IPS-18a (cell line): ENCODE data around the gene SLC52A3.

Source experiments
- H3K27ac ChIP-seq: one replicate; pipeline ENCODE4 v1.5.1; 2013; ENCODE audit warnings: low read length
- H3K27me3 ChIP-seq: one replicate; pipeline ENCODE4 v1.6.1; 2013; ENCODE audit warnings: mild to moderate bottlenecking, low read length; ENCODE audit not compliant: control insufficient read depth, insufficient read depth
- H3K36me3 ChIP-seq: one replicate; pipeline ENCODE4 v1.6.1; 2013; ENCODE audit warnings: low read depth, low read length; ENCODE audit not compliant: control insufficient read depth
- H3K4me1 ChIP-seq: one replicate; pipeline ENCODE4 v1.6.1; 2013; ENCODE audit warnings: low read depth, low read length; ENCODE audit not compliant: control insufficient read depth
- H3K4me3 ChIP-seq: one replicate; pipeline ENCODE4 v1.5.1; 2013; ENCODE audit warnings: low read length
- H3K9ac ChIP-seq: one replicate; pipeline ENCODE4 v1.6.1; 2013; ENCODE audit warnings: mild to moderate bottlenecking, low read length, moderate library complexity
- H3K9me3 ChIP-seq: one replicate; pipeline ENCODE4 v1.6.1; 2013; ENCODE audit warnings: low read depth, low read length; ENCODE audit not compliant: control insufficient read depth

SLC52A3 gene

DNA sequence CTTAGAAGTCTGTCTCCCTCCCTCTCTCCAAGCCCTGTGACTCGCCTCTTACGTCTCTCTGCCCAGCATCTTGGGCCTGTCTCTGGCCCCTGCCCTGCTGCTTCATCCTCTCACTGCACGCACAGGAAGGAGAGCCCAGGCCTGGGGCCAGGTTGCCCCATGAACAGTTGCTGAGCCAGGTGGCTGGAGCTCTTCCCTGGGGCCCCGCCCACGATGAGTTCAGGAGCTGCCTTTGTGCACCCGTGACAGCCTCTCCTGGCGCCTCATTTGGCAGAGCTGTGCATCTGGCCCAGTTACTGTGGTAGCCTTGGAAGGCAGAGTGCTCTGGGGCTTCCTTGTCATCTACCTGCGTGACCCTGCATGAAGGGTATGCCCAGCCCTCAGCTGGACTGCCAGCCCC, 44.5 kb downstream of the SLC52A3 start:
- H3K9me3 ChIP-seq = no peaks in the 10 kb centered on the region
- peaks cover 17% of the 10 kb centered on the region for H3K27me3 ChIP-seq
- peaks cover 8% of the 10 kb centered on the region for H3K4me1 ChIP-seq

DNA sequence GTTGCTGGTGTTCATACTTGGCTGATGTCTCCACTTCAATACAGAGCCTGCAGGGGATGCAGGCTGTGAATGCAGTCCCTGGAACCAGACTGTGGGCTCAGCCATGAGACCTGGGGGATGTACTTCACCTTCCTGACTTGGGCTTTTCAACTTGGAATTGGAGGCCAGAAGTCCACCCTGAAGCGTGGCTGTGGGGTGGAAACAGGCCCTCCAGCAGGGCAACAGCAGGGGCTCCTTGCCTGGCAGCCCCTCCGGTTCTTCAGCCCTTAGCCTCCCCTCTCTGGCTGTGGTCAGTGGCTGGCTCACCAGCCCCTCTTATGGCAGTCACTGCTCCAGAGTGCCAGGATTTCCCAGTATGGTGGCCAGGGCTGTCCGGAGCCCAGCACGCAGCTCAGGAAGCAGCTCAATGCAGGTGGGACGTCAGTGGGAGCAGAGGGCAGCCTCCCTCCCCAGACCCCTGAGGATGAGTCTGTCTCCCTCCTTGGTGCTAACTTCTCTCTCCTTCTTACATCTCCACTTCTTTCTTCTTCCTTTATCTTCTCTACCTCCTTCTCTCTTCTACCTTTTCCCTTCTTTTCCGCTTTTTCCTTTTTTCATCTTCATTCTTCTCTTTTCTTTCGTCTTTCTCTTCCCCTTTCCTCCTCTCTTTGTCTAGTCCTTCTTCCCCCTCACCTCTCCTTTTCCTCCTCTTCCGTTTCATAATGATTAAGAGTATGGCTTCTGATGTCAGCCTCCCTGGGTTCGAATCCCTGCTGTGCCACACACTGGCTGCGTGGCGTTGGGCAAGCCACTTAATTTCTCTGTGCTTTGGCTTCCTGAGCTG, 45.3 kb downstream of the SLC52A3 start:
- H3K36me3 ChIP-seq = no peaks in the 10 kb centered on the region
- H3K9me3 ChIP-seq = no peaks in the 10 kb centered on the region
- H3K9ac ChIP-seq = no peak overlapping the region
- peaks cover 14% of the 10 kb centered on the region for H3K27me3 ChIP-seq
- no peak overlapping the region for H3K4me3 ChIP-seq
- peaks cover 6% of the 10 kb centered on the region for H3K4me1 ChIP-seq
- no peak overlapping the region for H3K27ac ChIP-seq

More for the DNA sequence above, 44.5 kb downstream of the SLC52A3 start:
- Histone ChIP-seq H3K27ac (no peak overlapping the region), H3K4me3 (no peak overlapping the region), H3K36me3 (no peaks in the 10 kb centered on the region), H3K9ac (no peak overlapping the region)

DNA sequence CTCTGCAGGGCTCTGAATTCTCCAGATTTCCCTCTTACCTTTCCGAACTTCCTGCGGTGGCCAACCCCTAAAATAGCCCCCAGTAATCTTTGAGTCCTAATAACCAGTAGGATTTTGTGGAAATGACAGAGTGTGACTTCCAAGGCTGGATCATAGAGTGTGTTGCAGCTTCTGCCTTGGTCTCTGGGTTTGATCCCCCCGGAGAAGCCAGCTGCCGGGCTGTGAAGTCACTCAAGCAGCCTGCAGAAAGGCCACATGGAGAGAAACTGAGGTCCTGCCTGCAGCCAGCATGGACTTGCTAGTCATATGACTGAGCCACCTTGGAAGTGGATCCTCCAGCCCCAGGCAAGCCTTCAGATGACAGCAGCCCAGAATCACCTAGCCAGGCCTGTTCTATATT, 46.4 kb downstream of the SLC52A3 start:
- Histone ChIP-seq H3K36me3 (no peaks in the 10 kb centered on the region), H3K4me1 (peaks cover 6% of the 10 kb centered on the region), H3K4me3 (no peak overlapping the region), H3K27ac (no peak overlapping the region), H3K27me3 (peaks cover 10% of the 10 kb centered on the region), H3K9me3 (no peaks in the 10 kb centered on the region), H3K9ac (no peak overlapping the region)

DNA sequence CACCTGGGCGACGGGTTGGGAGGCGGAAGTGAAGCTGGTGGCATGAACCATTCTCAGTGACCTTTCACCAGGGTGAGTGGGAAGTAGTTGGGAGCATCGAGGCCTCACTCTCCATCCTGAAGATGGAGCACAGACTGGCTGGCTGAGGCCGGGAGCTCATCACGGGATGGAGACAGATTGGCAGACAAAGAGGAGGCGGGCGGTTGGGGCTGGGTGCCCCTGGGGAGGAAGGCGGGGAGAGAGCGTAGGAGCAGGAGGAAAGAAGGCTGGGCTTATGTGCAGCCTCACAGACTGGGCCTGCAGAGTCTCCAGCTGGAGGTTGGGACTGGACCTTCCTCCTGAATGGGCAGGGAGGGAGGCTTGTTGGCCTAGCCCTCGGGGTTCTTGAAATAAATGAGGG, 48.5 kb downstream of the SLC52A3 start:
- Histone ChIP-seq H3K36me3 (no peaks in the 10 kb centered on the region), H3K9ac (no peak overlapping the region), H3K27me3 (no peaks in the 10 kb centered on the region), H3K27ac (no peak overlapping the region), H3K4me3 (no peak overlapping the region), H3K4me1 (peaks cover 6% of the 10 kb centered on the region), H3K9me3 (no peaks in the 10 kb centered on the region)

DNA sequence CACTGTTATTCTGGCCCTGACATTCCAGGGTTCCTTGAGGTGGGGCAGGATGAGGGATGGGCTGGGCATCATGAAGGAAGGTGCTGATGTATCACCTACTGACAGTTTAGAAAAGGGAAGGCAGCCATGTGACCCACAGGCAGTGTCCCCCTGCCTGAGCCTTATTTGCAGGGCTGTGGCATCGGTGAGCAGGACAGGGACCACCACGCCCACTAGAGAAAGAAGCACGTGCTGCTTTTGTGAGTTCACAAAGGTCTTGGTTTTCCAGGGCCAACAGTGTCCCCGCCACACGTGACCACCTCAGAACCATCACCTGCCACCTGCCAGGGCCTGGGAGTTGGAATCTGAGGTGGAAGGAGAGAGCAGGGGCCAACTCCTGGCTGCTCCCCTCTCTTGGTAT, 49.2 kb downstream of the SLC52A3 start:
- no peak overlapping the region for H3K4me3 ChIP-seq
- H3K9ac ChIP-seq = no peak overlapping the region
- no peaks in the 10 kb centered on the region for H3K36me3 ChIP-seq
- no peaks in the 10 kb centered on the region for H3K27me3 ChIP-seq
- peaks cover 6% of the 10 kb centered on the region for H3K4me1 ChIP-seq
- no peaks in the 10 kb centered on the region for H3K9me3 ChIP-seq
- no peak overlapping the region for H3K27ac ChIP-seq

DNA sequence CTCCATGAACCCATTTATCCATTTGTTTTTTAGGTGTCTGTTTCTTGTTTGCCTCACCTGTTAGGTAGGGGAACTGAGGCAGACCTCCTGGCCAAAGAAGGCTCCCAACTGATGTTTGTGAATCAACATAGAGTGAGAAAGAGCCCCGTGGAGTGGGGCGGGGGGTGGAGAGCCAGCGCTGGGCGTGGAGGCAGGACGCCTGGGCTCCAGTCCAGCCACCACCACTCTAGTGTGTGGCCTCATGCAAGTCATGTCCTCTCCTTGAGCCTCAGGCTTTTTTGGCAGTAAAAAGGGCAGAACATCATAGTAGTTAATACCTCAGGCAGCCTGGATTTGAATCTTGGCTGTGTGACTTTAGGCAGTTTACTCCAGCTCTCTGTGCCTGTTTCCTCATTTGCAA, 50.5 kb downstream of the SLC52A3 start:
- Histone ChIP-seq H3K27ac (no peak overlapping the region), H3K27me3 (no peaks in the 10 kb centered on the region), H3K9ac (no peak overlapping the region), H3K4me3 (no peak overlapping the region), H3K36me3 (no peaks in the 10 kb centered on the region), H3K9me3 (no peaks in the 10 kb centered on the region), H3K4me1 (peaks cover 6% of the 10 kb centered on the region)

DNA sequence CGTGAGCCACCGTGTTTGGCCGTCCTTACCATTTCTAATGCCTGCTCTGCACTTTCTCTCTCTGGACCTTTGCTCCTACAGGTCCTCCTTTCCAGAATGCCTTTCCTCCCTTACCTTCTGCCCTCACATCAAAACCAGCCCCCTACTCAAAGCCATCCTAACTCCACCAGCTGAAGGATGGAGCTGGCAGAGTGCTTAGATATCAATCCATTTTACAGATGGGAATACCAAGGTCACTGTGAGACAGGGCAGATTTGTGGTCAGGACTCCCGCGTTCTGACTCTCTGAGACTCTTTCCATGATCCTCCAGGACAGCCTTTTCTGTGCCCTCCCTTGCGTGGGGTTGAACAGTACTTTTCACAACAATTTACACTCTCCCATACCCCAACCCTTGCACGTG, 51.0 kb downstream of the SLC52A3 start:
- Histone ChIP-seq H3K36me3 (no peaks in the 10 kb centered on the region), H3K9ac (no peak overlapping the region), H3K27me3 (no peaks in the 10 kb centered on the region), H3K4me3 (no peak overlapping the region), H3K27ac (no peak overlapping the region), H3K9me3 (no peaks in the 10 kb centered on the region), H3K4me1 (peaks cover 6% of the 10 kb centered on the region)

DNA sequence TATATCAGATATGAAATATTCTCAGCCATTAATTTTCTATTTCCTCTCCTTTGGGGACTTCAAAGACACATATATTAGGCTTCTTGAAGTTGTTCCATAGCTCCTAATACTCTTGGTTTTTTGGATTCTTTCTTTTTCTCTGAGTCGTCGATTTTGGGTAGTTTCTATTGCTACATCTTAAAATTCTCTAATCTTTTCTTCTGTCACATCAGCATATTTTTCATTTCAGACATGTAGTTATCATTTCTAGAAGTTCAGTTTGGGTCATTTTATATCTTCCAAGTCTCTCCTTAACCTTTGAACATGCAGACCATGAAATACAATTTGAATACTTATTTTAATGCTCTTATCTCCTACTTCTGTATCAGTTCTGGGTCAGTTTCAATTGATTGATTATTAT, 53.8 kb downstream of the SLC52A3 start:
- H3K4me3 ChIP-seq = no peak overlapping the region
- no peak overlapping the region for H3K9ac ChIP-seq
- peaks cover 3% of the 10 kb centered on the region for H3K27me3 ChIP-seq
- no peak overlapping the region for H3K27ac ChIP-seq
- H3K4me1 ChIP-seq = no peaks in the 10 kb centered on the region
- H3K36me3 ChIP-seq = no peaks in the 10 kb centered on the region
- no peaks in the 10 kb centered on the region for H3K9me3 ChIP-seq

DNA sequence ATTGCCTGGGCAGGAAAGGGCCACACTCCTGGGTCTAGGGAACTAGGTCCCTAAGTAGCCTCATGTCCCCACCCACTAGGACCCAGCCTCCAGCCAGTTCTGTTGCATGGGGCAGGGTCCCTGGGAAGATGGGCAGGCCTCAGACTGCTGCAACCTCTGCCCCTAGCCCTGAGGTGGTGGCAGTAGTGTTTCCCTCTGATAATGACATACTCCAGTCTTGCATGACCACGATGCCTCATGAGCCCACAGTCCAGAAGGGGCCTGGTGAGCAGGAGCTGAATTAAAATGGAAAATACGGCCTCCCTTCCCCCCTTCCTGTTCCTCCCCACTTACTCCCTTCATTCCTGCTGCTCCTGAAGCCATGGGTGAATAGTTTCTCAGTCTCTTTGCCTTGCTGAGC, 56.7 kb downstream of the SLC52A3 start:
- no peak overlapping the region for H3K27ac ChIP-seq
- H3K4me3 ChIP-seq = no peak overlapping the region
- no peaks in the 10 kb centered on the region for H3K4me1 ChIP-seq
- no peak overlapping the region for H3K9ac ChIP-seq
- H3K36me3 ChIP-seq = no peaks in the 10 kb centered on the region
- H3K9me3 ChIP-seq = peaks cover 6% of the 10 kb centered on the region
- peaks cover 15% of the 10 kb centered on the region for H3K27me3 ChIP-seq

DNA sequence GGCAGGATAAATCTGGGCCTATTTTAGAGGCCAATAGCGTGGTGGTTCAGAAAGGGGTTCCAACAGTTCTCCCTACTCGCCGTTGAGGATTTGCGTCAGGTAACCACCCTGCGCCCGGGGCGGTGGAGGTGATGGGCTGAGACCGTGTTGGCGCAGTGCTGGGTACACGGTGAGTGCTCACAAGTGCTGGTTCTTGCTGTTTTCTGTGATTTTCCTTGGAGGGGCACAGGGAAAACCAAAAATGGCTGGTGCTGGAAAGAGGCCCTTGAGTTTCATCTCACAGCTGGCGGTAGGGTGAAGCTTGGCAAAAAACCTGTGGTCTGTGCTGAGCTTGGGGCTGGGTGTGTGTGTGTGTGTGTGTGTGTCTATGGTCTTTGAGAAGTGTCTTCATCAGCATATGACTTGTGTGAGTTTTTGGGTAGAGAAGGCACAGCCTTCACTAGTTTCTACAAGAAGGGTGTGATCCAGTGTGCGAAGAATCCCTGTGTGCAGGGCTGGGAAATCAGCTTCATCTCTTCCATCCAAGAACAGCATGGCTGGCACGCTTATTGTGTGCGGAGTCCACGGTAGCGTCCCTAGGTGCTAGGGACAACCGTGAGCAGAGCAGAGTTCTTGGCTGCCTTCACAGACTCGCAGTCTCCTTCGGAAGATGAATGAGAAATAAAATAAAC, 57.4 kb downstream of the SLC52A3 start:
- Histone ChIP-seq H3K36me3 (no peaks in the 10 kb centered on the region), H3K9ac (no peak overlapping the region), H3K4me3 (no peak overlapping the region), H3K9me3 (peaks cover 6% of the 10 kb centered on the region), H3K4me1 (no peaks in the 10 kb centered on the region), H3K27me3 (peaks cover 15% of the 10 kb centered on the region), H3K27ac (no peak overlapping the region)
